HG02623 (cell line): ENCODE measurements around the gene ZPBP.

Source experiments
- ATAC-seq: cut with Tn5 transposase; IDR thresholded peaks from one replicate; pipeline ENCODE4 v1.9.1; 2021; ENCODE audit warnings: moderate library complexity; ENCODE audit not compliant: unreplicated experiment

Gene ZPBP

GRCh38 chr7:50092579-50093491 lies at the start of gene ZPBP:
Gene ZPBP (minus strand): TSS chr7:50093246. CDS start chr7:50093194, 52 bp downstream.
- peak; percentile 72 for ATAC-seq

DNA sequence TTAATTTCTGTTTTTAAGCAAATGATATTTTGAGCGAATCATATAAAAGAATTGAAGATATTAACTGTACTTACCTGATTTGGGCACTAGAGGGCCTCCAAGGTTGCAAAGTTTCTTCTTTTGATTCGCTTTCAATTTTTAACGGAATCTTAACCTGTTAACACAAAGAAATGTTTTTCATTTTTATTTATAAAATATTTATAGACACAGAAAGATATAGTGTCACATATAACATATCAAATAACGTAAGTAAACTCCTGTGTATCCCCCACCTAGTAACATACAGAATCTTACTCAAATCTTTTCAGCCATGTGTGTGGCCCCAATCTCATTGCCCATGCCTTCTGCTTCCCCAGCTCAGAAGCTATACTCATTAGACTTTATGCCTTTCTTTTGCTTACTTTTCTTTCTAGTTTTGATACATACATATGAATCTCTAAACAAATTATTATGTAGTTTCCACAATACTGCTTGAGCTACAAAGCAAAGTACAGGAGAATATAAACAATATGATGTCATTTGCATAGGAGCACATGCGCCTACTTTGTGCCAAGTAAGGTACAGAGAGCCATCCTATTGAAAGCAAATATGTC lies 49.5 kb upstream of the ZPBP start:
- ATAC-seq, result no peak

DNA sequence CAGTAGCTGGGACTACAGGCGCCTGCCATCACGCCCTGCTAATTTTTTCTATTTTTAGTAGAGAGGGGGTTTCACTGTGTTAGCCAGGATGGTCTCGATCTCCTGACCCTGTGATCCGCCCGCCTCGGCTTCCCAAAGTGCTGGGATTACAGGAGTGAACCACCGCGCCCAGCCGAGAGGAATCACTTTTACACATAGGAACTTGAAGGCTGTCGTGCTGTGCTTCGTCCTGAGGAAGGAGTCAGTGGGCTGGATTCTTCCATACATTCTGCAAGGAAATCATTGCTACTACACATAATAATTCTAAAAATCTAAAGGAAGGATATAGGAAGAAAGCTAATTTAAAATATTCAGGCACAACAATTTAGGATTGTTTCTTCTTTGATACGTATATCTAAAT lies 48.8 kb upstream of the ZPBP start:
- ATAC-seq, result no peak

DNA sequence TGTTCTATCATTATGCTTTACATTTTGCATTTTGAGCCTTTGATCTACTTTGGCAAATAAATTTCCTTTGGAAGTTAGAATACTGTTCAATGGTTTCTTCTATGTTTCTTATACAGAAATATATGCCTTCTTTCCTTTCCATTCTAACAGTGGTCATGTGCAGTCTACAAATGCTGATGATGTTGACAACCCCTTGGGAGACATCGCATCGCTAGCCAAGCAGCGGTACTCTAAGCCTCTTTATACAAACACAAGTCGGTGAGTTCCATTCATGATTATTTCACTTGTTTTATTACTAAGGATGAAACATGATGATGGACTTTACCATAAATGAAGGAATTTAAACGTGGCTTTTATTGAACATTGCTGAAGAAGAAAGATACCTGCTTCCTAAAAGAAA lies 48.1 kb upstream of the ZPBP start:
- no peak for ATAC-seq

GRCh38 chr7:50140688-50141087 lies 47.6 kb upstream of the ZPBP start:
- ATAC-seq, result no peak

DNA sequence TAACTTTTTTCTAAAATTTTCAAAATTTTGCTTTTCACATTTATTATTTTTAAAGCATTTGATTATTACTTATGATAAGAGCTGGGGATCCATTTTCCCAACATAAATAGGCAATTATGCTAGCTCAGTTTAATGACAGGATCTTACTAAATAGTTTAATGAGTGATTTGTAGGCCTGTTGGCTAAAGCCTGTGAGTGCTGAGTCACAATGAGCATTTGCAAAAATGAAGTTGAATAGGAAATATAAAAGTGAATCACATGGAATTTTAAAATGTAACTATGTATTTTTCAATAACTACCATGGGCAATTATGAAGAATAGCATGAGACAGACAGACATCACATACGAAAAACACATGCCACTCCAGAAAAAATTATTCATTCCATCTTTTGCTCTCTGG lies 45.1 kb upstream of the ZPBP start:
- no peak for ATAC-seq

- no peak for ATAC-seq
These were observed 32.7 kb upstream of the ZPBP start for GRCh38 chr7:50125766-50126165.

DNA sequence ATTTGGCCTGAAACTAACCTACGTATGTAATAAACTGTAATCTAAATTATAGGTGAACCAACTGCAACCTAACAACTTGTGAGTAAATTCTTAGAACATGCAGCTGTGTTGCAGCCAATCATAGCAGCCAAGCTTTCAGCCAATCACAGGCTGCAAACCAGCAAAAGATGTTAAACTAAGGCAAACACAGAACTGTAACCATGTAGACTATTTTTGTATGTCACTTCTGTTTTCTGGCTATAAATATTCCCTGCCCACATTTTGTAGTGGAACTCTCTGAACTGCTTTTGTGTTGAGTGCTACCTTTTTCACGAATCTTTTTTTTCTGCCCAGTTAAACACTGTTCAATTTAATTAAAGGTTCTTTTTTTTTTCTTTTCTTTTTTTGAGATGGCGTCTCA lies 28.2 kb upstream of the ZPBP start:
- ATAC-seq, result peak; percentile 82

DNA sequence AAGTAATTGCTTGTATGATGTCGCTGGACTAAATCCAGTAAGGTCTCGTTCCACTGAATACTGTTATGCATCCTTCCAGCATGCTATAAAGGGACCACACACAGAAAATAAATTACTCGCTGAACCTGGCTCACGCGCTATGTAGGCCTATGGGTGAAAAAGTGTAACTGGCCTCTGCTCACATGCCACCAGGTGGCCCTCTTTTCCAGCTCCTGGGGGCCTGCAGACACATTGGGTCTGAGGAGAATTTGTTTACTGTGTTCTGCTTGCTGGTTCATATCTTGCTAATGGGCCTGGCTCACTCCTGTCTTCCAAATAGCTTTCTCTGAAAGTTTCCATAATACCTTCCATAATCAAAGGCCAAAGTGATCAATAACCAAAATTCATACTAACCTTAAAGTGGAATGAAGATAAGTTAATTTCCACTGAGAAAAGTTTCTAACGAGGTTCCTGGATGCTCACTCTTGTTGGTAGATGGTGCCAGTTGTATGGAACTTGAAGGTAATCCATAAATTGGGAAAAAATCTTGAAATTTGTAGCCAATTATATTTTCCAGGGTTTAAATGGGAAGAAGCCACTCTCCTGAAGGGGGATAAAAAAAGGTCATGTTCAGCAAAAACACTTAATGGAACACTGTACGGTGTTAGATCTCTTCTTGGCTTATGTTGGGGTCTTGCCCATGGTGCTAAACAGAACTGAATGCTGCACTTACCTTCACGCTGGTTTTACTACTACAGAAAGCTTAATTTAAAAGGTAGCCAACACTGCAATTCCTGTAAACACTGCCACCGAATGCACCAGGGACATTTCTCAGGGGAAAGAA lies 27.0 kb upstream of the ZPBP start:
- ATAC-seq, result peak; percentile 68

DNA sequence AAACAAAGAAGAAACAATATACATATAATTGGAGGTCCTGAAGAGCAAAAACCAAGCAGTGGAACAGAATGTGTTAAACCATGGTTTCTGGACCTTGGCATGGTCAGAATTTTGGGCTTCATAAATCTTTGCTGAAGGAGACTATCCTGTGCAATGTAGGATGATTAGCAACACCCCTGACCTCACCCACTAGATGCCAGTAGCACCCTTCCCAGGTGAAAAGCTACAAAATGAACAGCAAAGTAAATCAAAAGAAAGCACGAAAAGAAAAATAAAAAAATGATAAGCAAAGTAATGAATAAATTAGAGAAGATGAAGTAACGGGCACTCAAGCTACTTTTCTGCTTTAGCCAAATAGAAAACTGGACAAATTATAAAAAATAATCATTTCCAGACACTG lies 19.2 kb upstream of the ZPBP start:
- ATAC-seq, result no peak

DNA sequence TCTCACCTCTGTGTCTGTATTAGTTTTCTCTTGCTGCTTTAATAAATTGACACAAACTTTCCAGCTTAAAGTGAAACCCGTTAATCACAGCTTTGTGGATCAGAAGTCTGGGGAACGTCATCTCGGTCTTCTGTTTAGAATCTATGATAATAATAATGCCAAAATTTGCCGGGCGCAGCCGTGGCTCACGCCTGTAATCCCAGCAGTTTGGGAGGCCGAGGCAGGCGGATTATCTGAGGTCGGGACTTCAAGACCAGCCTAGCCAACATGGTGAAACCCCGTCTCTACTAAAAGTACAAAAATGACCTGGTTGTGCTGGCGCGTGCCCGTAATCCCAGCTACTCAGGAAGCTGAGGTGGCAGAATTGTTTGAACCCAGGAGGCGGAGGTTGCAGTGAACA lies 8.8 kb upstream of the ZPBP start:
- ATAC-seq, result no peak

DNA sequence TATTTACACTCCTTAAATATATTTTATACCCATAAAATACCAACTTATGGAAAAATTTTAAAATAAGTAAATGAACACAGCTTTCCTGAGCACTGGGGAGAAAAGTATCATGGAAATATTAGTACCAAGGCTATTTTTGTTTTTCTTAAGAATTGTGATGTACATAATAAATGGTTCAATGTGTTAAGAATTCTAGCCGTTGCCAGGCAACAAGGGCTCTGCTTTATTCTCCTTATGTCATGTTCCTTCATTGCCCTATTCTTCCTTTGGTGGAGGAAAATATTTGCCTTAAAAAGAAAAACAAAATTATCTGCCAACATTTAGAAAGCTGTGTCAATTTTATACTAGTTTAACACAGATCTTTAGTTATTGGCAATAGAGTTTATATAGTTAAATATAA lies 2.6 kb upstream of the ZPBP start:
- ATAC-seq, result no peak

DNA sequence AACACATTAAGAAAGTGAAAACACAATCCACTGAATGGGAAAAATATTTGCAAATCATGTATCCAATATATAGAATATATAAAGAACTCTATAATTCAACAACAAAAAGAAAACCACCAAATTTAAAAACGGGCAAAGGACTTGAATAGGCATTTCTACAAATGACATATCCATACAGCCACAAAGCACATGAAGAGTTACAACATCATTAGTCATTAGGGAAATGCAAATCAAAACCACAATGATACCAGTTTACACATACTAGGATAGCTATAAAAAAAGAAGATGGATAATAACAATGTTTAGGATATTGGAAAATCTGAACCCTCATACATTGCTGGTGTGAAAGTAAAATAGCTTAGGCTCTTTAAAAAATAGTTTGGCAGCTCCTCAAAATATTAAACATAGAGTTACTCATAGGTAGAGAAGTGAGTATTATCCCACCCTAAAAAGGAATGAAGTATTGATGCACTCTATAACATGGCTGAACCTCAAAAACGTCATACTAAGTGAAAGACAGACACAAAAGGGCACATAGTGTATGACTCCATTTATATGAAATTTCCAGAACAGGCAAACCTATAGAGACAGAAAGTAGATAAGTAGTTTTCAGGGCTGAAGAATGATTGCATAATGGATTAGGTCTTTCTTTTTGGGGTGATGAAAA lies 4.5 kb downstream of the ZPBP start:
- ATAC-seq, result no peak

DNA sequence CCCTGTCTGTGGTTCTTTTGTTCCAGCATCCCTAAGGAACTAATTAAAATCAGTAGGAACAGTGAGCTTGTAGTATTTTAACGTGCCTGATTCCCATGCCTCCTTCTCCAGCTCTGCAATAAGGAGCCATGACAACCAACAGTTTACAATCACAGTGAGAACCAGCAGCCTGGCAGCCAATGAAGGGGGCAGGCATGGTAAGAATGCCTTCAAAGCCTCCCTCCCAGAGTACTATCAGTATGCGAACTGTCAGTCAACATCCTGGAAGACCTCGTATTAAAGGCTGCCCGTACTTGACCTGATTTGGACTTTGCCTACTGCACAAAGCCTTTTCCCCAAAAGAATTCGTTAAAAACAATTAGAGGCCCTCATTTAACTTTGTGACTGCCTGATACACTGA lies 7.7 kb downstream of the ZPBP start:
- ATAC-seq, result no peak

DNA sequence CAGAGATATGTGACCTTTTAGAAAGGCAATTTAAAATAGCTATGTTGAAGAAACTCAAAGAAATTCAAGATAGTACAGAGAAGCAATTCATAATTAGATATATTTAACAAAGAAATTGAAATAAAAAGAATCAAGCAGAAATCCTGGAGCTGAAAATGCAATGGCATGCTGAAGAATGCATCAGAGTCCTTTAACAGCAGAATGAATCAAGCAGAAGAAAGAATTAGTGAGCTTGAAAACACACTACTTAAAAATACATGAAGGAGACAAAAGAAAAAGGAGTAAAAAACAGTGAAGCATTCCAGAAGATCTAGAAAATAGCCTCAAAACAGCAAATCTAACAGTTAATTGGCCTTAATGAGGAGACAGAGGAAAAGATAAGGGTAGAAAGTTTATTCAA lies 20.0 kb downstream of the ZPBP start:
- no peak for ATAC-seq

DNA sequence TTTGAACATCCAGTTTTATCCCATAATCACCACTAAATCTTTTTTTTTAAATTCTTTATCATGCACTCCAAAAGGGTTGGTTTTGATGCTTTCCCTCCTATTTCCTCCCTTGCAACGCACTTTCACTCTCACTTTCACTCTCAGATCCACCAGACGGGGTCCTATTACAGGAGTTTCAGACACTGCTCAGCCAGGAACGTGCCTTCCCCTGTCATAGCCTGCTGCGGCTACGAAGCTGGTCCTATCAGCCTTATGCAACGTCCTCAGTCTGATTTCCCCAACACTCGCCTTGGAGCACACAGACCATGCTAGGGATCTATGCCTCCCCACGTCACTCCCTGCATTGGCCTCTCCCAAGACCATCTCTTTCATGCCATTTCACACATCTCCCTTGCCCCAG lies 23.4 kb downstream of the ZPBP start:
- ATAC-seq, result peak; percentile 73

DNA sequence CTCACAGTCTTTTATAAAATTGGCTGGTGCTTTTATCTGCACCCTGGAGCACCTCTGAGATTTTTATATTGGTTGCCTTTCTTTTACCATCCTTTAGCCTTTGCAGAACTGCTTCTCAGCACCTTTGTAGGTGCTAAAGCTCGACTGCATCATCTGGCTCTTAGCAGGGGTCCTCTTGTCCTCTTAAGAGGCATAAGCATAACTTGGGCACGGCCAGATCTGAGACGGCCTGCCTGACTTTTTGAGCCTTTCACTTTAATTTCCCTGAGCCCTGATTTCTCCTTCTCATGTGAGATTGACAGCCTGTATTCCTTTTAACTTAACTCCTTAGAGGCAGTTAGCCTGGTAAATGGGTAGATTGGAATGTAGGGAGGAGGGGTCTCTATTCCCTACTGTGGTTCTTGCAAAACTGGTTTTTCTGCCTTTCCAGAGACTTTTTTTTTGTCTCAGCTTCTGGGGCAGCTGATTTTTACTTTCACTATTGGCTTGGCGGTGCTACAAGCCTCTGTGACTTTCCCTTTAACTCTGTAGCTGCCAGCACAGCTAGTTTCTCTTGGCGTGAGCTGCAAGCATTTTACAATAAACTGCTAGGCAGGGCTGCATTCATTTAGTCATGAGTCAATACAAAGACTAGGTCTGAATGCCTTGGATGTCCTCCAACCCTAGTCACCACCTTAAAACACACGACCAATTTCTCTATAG lies 24.0 kb downstream of the ZPBP start:
- ATAC-seq, result peak; percentile 60

- ATAC-seq, result no peak
These were observed 25.0 kb downstream of the ZPBP start for GRCh38 chr7:50068026-50068425.

DNA sequence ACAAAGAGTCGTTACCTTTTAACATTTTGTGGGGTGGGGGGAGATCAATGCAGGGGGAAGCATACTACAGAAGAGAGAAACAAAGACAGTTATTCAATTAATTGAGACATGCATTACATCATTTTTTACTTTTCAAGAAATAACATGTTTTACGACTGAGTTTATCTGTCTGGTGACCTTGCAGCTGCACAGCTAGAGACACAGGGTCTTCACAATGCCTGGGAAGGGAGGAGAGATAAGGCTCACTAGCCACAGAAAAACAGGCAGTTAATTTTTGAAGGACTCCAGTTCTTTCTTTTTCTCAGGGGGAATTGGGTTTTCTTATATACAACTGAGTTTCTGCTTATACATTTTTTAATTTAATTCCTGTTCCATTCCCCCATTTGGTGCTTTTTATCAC lies 30.1 kb downstream of the ZPBP start:
- no peak for ATAC-seq

- no peak for ATAC-seq
These were observed 36.9 kb downstream of the ZPBP start for GRCh38 chr7:50056131-50056530.

- no peak for ATAC-seq
These were observed 45.3 kb downstream of the ZPBP start for GRCh38 chr7:50047716-50048115.
